Epidermal melanocyte (primary cell): ENCODE data around the gene SOHLH1.

Experiments used
- DNase-seq: peaks from one replicate; pipeline ENCODE4 v3.0.0; 2011; ENCODE audit warnings: low spot score; ENCODE audit not compliant: insufficient read length

Gene SOHLH1, protein sequence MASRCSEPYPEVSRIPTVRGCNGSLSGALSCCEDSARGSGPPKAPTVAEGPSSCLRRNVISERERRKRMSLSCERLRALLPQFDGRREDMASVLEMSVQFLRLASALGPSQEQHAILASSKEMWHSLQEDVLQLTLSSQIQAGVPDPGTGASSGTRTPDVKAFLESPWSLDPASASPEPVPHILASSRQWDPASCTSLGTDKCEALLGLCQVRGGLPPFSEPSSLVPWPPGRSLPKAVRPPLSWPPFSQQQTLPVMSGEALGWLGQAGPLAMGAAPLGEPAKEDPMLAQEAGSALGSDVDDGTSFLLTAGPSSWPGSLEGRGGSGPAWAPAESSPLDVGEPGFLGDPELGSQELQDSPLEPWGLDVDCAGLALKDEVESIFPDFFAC

GRCh38 chr9:135699440-135699839 lies at the start of gene SOHLH1:
Gene SOHLH1 (minus strand): TSS chr9:135699481. CDS start chr9:135699467, 14 bp downstream.
- DNase-seq: no peak

- no peak for DNase-seq
Observed at GRCh38 chr9:135748676-135749075, 49.4 kb upstream of the SOHLH1 start.

DNA sequence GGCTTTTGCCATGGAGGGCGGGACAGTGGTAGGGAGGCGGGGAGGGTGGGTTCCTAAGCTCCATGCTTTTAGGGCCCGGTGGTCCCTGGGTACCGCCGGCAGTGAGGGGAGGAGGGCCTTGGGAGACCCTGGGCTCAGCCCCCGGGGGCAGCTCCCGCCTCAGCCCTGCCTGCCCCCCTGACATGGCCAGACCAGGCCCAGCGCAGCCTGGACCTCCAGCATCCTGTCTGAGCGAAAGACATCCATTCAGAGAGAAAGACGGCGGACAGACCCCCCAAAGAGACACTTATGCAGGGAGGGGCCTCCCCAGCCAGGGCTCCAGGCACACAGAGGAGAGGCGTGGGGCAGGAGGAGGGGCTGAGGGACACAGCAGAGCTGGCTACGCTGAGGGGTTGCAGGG lies 48.0 kb upstream of the SOHLH1 start:
- no peak for DNase-seq

GRCh38 chr9:135746565-135746964 lies 47.3 kb upstream of the SOHLH1 start:
- no peak for DNase-seq

- DNase-seq: no peak
Observed at GRCh38 chr9:135745686-135746324, 46.5 kb upstream of the SOHLH1 start.

- no peak for DNase-seq
Observed at GRCh38 chr9:135745189-135745588, 45.9 kb upstream of the SOHLH1 start.

DNA sequence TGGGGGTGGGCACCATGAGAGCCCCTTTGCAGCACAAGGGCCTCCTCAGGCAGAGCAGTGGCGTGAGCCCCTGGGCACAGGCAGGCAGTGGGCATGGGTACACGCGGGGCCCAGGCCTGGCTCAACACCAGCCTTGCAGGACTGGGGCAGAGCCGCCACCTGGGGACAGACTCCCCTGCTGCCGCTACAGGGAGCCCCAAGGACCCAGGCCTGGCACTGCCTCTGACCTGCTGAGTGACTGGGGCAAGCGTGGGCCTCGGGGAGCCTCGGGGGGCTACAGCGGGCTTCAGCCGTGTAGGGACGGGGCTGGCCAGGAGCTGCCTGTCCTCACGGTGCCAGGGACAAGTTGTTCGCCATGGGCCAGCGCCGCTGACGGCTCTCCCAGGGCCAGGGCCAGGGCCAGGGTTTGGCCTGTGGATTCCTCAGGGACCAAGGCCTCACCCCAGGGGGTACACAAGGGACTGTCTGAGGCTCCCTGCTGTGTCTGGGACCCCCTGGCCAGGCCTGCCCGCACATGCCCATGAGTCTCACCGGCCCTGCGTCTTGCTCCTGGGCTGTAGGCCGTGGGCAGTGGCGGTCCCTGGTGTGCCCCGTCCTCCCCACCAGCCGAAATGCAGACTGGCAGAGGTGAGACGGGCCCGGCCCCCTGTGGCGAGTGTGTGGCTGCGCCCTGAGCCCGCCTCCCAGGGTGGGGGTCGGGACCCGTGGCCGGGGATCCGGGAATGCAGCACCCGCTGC lies 45.2 kb upstream of the SOHLH1 start:
- DNase-seq: no peak

- no peak for DNase-seq
Observed at GRCh38 chr9:135743546-135744332, 44.5 kb upstream of the SOHLH1 start.

- DNase-seq: no peak
Observed at GRCh38 chr9:135743021-135743420, 43.7 kb upstream of the SOHLH1 start.

- DNase-seq: no peak
Observed at GRCh38 chr9:135741276-135742219, 42.3 kb upstream of the SOHLH1 start.

DNA sequence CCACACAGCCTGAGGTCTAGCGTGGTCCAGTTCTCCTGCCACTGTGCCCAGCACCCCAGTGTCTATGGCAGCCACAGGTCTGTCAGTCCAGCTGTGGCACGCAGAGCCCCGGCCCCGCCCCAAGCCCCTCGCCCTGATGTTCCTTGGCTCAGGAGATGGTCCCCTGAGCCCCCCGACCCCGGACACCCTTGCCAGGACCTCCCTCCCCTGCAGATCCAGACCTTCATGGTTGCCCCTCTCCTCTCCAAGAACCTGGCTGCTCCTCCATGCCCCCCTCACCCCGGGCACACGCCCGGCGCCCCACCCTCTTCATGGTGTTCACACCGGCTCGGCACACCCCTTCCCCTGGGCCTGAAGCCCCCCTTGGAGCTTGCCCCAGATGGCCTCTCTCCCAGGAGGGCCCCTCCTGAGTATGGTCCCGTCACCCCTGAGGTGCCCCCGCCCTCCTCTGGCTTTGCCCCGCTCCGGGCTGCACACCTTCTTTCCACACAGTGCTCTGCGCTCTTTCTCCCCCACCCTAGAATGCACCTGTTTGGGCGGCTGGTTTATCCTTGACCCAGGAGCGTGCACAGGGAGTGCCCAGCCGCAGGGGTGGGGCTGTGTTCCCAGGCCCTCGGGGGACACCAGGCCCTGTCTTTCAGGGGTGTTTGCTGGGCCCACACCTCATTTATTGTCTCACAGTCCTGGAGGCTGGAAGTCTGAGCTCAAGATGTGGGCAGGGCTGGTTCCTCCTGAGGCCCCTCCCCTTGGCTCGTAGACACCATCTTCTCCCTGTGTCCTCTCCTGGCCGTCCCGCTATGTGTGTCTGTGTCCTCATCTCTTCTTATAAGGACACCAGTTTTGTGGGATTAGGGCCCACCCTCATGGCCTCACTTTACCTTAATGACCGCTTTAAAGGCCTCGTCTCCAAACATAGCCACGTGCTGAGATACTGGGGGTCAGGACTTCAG lies 40.3 kb upstream of the SOHLH1 start:
- no peak for DNase-seq

DNA sequence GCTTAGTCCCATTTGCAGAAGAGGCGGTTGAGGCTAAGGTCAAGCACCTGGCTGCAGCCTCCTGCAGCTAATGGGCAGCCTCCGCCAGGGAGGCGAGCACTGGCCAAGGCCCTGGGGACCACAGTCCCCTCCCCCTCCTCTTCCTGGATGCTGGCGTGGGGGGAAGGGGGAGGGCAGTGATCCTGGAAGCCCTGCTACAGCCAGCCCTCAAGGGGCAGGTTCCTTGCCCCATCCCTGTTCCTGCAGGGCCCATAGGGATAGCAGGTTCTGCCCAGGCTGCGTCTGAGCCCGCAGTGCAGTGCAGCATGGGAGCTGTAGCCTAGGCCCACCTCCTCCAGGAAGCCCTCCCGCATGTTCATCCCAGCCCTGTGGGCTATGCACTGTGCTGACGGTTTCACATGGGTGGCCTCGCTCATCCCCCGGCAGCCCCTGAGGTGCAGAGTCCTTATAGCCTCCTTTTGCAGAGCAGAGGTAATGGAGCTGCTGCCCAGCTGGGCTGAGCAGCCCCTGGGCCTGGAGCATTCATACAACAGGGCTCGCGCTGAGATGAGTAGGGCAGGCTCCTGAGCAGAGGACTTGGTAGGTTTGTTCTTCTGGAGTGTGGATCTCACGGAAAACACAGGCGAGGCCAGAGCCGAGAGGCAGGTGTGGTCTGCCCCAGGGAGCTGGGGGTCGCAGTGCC lies 38.7 kb upstream of the SOHLH1 start:
- no peak for DNase-seq

- no peak for DNase-seq
Observed at GRCh38 chr9:135736979-135737839, 37.9 kb upstream of the SOHLH1 start.

DNA sequence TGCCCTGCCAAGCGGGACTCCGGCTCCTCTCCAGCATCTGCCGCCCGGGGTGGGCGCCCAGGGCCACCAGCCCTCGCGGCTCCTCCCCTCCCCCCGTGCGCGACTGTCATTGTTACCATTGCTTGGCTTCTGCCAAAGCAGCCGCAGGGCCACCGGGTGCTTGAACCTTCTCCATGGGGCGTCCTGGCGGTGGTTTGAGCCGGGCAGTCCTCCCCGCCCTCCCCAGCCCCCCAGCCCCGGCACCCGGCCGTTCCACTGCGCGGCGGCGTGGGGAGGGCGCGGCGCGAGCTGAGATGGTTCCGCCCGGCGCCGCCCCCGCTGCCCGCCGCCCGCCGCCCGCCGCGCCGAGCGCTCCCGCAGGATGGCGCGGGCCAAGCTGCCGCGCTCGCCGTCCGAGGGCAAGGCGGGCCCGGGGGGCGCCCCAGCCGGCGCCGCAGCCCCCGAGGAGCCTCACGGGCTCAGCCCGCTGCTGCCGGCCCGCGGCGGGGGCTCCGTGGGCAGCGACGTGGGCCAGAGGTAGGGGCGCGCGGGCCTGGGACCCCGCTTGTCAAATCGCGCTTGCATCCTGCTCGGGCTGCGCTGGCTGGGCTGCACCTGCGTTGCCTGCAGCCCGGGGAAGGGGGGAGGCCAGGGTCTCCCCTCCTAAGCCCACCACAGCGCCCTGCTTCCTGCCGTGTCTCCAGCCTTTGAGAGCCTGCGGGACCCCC lies 37.1 kb upstream of the SOHLH1 start:
- no peak for DNase-seq

DNA sequence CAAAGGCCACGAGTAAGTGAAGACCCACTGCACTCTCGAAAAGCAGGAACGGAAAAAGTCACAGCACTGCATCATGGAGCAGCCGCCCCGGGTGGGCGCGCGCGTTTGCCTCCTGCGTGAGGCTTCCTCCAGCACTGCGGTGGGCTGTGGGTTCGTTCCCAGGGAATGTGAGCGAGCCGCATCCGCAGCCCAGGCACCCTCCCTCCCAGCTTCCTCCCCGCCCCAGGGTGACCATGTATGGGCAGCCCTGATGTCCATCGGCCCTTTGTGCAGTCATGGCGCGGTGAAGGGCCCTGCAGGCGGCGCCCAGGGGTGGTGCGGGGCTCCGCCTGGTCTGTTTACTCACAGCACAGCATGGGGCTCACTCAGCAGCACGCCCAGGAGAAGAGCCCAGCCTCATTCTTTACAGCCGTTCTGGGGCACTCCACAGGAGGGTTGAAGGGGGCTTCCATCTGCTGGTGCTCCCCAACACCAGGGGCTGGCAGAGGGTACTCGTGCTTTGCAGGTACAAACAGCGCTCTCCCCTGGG lies 35.4 kb upstream of the SOHLH1 start:
- no peak for DNase-seq

- no peak for DNase-seq
Observed at GRCh38 chr9:135732569-135733257, 33.4 kb upstream of the SOHLH1 start.
